ENCODE data around the gene CACNA1C.

DNA sequence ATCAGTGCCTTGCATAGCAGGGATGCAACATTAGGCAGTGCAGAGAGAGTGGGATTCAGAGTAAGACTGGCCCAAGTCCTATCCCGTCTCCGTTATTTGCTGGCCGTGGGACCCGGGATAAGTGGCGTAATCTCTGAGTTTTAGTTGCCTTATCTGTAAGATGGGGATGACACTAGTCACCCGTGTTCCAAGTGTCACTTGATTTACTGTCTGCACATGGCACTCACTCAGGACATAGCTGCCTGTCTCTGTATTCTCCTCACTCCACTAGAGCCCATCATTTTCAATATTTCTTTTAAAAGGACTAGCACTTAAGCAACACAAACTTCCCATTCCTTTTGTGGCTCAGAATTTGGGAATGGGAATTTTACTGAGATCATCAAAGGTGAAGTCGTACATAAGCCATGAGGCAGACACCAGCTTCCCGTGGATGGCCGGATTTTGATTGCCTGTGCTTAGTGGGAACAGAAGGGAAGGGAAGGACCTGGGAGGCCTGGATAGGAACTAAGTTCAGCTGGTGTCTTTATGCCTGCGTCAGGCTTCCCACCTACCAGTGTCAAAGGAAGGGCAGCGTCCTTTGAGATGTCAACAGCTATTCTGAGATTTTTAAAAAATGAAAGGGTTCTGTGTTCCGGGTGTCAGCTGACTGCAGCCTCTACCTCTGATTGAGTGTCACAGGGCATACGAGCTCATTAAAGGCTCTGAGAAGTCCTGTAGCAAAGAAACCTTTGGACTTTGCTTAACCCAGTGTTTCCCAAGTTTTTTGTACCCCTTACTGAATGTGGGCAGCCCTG lies 361.4 kb downstream of the CACNA1C start:
- no peak for TF ChIP-seq POLR2A (IDR thresholded peaks at IDR 0.05)
- TF ChIP-seq CTCF (IDR thresholded peaks at IDR 0.05) = no peak
